AG10803 (cell line): ENCODE results near the gene TPST1.
"Not testable (repeated sequence)": the region's sequence is repeated elsewhere in the genome, so short reads cannot be mapped to it uniquely, and the experiment has no call there.

ENCODE experiments used
- DNase-seq: peaks from one replicate; pipeline ENCODE4 v3.0.0; 2010; ENCODE audit warnings: low read depth
- H3K4me3 ChIP-seq: 2 replicates; pipeline ENCODE4 v1.5.1; 2011; ENCODE audit warnings: mild to moderate bottlenecking, low read length, control low read depth
- TF ChIP-seq, protein P1 (sequence below): conservative IDR thresholded peaks from 2 replicates; pipeline ENCODE4 v1.5.1; 2011; ENCODE audit warnings: mild to moderate bottlenecking, low read length, control low read depth, inconsistent platforms

The TPST1 gene

GRCh38 chr7:66379542-66380160 is 174.5 kb downstream of the TPST1 start:
- TF ChIP-seq, protein P1, sequence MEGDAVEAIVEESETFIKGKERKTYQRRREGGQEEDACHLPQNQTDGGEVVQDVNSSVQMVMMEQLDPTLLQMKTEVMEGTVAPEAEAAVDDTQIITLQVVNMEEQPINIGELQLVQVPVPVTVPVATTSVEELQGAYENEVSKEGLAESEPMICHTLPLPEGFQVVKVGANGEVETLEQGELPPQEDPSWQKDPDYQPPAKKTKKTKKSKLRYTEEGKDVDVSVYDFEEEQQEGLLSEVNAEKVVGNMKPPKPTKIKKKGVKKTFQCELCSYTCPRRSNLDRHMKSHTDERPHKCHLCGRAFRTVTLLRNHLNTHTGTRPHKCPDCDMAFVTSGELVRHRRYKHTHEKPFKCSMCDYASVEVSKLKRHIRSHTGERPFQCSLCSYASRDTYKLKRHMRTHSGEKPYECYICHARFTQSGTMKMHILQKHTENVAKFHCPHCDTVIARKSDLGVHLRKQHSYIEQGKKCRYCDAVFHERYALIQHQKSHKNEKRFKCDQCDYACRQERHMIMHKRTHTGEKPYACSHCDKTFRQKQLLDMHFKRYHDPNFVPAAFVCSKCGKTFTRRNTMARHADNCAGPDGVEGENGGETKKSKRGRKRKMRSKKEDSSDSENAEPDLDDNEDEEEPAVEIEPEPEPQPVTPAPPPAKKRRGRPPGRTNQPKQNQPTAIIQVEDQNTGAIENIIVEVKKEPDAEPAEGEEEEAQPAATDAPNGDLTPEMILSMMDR, result no peak
- DNase-seq, result peak; percentile 54
- no peak overlapping the region for H3K4me3 ChIP-seq

GRCh38 chr7:66380272-66380888 is 175.2 kb downstream of the TPST1 start:
- TF ChIP-seq, protein P1, result no peak
- no peak overlapping the region for H3K4me3 ChIP-seq
- DNase-seq, result peak; percentile 17

- DNase-seq, result peak; percentile 9
Observed at GRCh38 chr7:66382182-66382923, 177.2 kb downstream of the TPST1 start.

DNA sequence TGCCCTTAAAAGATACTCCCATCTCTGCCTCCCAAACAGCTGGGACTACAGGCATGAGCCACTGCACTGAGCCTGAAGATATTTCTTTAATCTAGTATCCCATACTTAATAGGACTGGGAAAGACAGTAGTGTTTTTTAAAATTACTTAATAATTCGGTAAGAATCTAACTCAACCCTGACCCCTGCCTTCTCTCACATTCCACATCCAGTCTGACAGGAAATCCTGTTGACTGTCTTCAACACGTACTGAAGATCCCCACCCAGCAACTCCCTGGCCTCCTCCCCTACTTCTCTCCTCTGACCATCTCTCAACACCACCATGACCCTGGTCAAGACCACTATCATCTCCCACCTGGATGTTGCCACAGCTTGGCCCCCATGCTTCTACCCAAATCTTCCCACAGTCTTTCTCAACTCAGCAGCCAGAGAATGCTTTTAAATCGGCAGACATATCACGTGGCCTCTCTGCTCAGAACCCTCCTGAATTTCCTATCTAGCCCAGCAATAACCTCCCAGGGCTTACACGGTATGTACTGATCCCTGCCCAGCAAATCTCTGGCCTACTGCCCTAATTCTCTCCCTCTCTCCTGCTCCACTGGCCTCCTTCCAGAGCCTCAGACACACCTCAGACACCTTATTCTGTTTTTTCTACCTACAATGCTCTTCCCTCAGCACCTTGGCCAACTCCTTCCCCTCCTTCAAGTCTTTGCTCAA is 180.2 kb downstream of the TPST1 start:
- not testable (repeated sequence) for H3K4me3 ChIP-seq
- DNase-seq, result peak; percentile 6

More at GRCh38 chr7:66382182-66382923, 177.2 kb downstream of the TPST1 start:
- H3K4me3 ChIP-seq, result not testable (repeated sequence)

- DNase-seq, result peak; percentile 29
- H3K4me3 ChIP-seq, result not testable (repeated sequence)
Observed at GRCh38 chr7:66395128-66395571, 190.0 kb downstream of the TPST1 start.

GRCh38 chr7:66396052-66396451 is 190.9 kb downstream of the TPST1 start:
- not testable (repeated sequence) for H3K4me3 ChIP-seq, DNase-seq

DNA sequence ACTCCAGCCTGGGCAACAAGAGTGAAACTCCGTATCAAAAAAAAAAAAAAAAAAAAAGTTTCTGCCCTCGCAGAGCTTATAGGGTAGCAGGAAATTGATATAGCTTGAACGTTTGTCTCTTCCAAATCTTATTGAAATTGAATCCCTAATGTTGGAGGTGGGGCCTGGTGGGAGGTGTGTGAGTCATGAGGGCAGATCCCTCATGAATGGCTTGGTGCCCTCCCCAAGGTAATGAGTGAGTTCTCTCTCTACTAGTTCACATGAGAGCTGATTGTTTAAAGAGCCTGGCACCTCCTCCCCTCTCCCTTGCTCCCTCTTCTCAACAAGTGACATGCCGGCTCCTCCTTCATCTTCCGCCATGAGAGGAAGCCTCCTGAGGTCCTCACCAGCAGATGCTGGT is 193.7 kb downstream of the TPST1 start:
- not testable (repeated sequence) for DNase-seq

GRCh38 chr7:66399566-66399965 is 194.4 kb downstream of the TPST1 start:
- no peak overlapping the region for H3K4me3 ChIP-seq
- DNase-seq, result peak; percentile 50
- TF ChIP-seq, protein P1, result no peak

More for the DNA sequence above, 193.7 kb downstream of the TPST1 start:
- not testable (repeated sequence) for H3K4me3 ChIP-seq

GRCh38 chr7:66400400-66400799 is 195.3 kb downstream of the TPST1 start:
- no peak overlapping the region for H3K4me3 ChIP-seq

GRCh38 chr7:66401126-66401525 is 196.0 kb downstream of the TPST1 start:
- DNase-seq, H3K4me3 ChIP-seq: not testable (repeated sequence)

More at GRCh38 chr7:66400400-66400799, 195.3 kb downstream of the TPST1 start:
- DNase-seq, result no peak
- TF ChIP-seq, protein P1, result no peak

- not testable (repeated sequence) for H3K4me3 ChIP-seq, DNase-seq
Observed at GRCh38 chr7:66401932-66402331, 196.8 kb downstream of the TPST1 start.
